ENCODE data around the gene NVL. TPM values are rescaled to one million over a fixed set of nuclear protein-coding genes. Genes with fewer than 3 reads are reported as not detected.
A peak's percentile ranks its signal among the peaks of the same experiment; 100 is the strongest.
"Not testable (repeated sequence)": the region's sequence is repeated elsewhere in the genome, so short reads cannot be mapped to it uniquely, and the experiment has no call there.

The NVL gene
- total and polyA plus RNA-seq, 3 experiments from 2014 or later = 23.0 to 46.5 (median 41.6) TPM

DNA sequence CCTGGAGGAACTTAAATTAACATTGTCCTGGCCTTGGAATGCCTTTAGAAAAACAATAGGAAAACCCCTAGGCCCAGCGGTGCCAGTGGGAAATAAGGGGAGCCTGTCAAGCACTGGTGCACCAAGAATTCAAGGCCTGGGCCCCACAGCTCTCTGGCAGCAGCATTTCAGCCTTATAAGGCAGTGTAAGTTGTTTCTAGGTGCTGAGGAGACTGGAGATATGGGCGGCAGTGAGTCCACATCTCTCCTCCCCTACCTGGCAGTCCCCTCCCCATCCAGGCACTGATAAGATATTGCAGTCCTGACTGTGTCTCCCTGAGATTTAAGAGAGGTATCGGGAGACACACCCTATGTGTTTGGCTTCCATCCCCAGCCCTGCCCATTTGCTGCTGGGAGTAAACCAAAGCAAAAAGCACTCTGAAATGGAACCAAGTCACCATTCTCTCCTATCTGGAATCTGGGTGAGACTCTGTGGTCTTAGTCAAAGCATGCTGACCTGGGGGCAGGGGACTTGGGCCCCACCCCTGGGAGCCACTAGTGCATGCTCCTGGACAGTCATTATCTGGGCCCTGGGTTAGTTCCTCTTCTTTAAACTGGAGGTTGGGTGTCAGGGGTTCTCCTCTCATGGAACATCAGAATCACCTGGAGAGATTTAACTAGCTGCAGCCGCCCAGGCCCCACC lies 116.4 kb downstream of the NVL start:
- Histone ChIP-seq H3K27ac (ENCODE audit: low read depth, low read length) (no peak overlapping the region), H3K36me3 (ENCODE audit: insufficient read depth, low read length) (no peaks in the 10 kb centered on the region), H3K27me3 (ENCODE audit: insufficient read depth, low read length, poor library complexity, severe bottlenecking) (no peaks in the 10 kb centered on the region), H3K4me1 (ENCODE audit: insufficient read depth, low read length) (no peaks in the 10 kb centered on the region), H3K9me3 (ENCODE audit: low read length) (no peaks in the 10 kb centered on the region), H3K4me3 (ENCODE audit: low read length) (no peak overlapping the region)
- Mint-ChIP-seq H3K27me3 (no peaks in the 10 kb centered on the region), H3K4me1 (no peaks in the 10 kb centered on the region), H3K27ac (no peak overlapping the region), H3K4me3 (no peak overlapping the region), H3K36me3 (no peaks in the 10 kb centered on the region), H3K9me3 (no peaks in the 10 kb centered on the region)
- ChIA-PET CTCF (no interaction called here), POLR2A (no interaction called here)
- DNase-seq = no peak

GRCh38 chr1:224212618-224213061 lies 117.3 kb downstream of the NVL start:
- H3K36me3 Mint-ChIP-seq = no peaks in the 10 kb centered on the region
- no peaks in the 10 kb centered on the region for H3K4me1 Mint-ChIP-seq
- no peak for DNase-seq
- no peak overlapping the region for H3K4me3 Mint-ChIP-seq
- no peaks in the 10 kb centered on the region for H3K27me3 ChIP-seq (ENCODE audit: insufficient read depth, low read length, poor library complexity, severe bottlenecking)
- no peak overlapping the region for H3K27ac Mint-ChIP-seq
- H3K4me1 ChIP-seq (ENCODE audit: insufficient read depth, low read length) = no peaks in the 10 kb centered on the region
- POLR2A ChIA-PET = no interaction called here
- CTCF ChIA-PET = no interaction called here
- no peaks in the 10 kb centered on the region for H3K9me3 ChIP-seq (ENCODE audit: low read length)
- H3K36me3 ChIP-seq (ENCODE audit: insufficient read depth, low read length) = no peaks in the 10 kb centered on the region
- no peak overlapping the region for H3K27ac ChIP-seq (ENCODE audit: low read depth, low read length)
- H3K27me3 Mint-ChIP-seq = no peaks in the 10 kb centered on the region
- no peaks in the 10 kb centered on the region for H3K9me3 Mint-ChIP-seq
- no peak overlapping the region for H3K4me3 ChIP-seq (ENCODE audit: low read length)

DNA sequence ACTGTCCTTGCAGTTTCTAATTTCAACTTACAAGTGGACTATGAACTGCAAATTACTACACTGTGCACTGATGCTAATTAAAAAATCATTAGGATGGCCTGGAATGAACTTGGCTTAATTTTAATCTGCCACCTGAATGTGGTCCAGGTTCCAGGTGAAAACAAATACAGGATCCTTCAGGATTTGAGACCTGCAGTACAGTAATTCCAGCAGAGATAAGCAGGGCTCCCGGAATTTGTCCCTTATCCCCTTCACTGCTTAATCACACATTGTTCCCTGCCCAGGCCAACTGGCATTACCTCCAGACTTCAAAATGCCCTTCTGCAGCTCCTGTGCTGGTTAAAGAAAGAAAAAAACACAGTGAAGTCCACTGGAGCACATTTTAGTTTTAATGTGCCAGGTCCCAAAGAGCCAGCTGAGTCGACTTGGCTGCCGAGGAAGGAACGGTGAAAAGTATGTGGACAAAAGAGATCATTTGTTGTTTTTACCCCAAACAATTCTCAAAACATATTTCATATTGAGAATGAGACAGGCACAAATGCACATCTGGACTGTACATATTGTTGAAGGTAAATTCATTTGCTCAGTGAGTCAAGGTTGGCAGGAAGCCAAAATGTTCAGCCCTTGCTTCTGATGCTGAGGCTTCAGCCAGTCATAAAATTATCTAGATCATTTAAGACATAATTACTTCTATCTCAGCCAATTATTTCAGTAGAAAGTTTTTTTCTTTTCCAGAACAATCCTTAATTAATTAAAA lies 118.6 kb downstream of the NVL start:
- ChIA-PET CTCF (no interaction called here), POLR2A (no interaction called here)
- Histone ChIP-seq H3K4me3 (ENCODE audit: low read length) (no peak overlapping the region), H3K27me3 (ENCODE audit: insufficient read depth, low read length, poor library complexity, severe bottlenecking) (no peaks in the 10 kb centered on the region), H3K36me3 (ENCODE audit: insufficient read depth, low read length) (no peaks in the 10 kb centered on the region), H3K9me3 (ENCODE audit: low read length) (no peaks in the 10 kb centered on the region), H3K4me1 (ENCODE audit: insufficient read depth, low read length) (no peaks in the 10 kb centered on the region), H3K27ac (ENCODE audit: low read depth, low read length) (no peak overlapping the region)
- Mint-ChIP-seq H3K4me3 (no peak overlapping the region), H3K27ac (peak overlapping the region in 1 of 8 donors; percentile 29), H3K36me3 (no peaks in the 10 kb centered on the region), H3K4me1 (no peaks in the 10 kb centered on the region), H3K27me3 (no peaks in the 10 kb centered on the region), H3K9me3 (no peaks in the 10 kb centered on the region)
- no peak for DNase-seq

- H3K36me3 Mint-ChIP-seq; H3K27me3 ChIP-seq (ENCODE audit: insufficient read depth, low read length, poor library complexity, severe bottlenecking); H3K9me3 Mint-ChIP-seq; H3K27ac ChIP-seq (ENCODE audit: low read depth, low read length); POLR2A ChIA-PET; H3K9me3 ChIP-seq (ENCODE audit: low read length); H3K4me3 ChIP-seq (ENCODE audit: low read length); H3K36me3 ChIP-seq (ENCODE audit: insufficient read depth, low read length); CTCF ChIA-PET; H3K27me3 Mint-ChIP-seq; DNase-seq: not testable (repeated sequence)
- peaks cover 10% of the 10 kb centered on the region for H3K4me1 ChIP-seq (ENCODE audit: insufficient read depth, low read length)
- Mint-ChIP-seq H3K4me3 (peak overlapping the region in 3 of 7 donors; percentile 13 to 75 (median 23)), H3K4me1 (peaks cover 10 to 13% (median 12%) of the 10 kb centered on the region in 3 donors), H3K27ac (peak overlapping the region in 5 of 8 donors; percentile 35 to 79 (median 70))
Measured at GRCh38 chr1:224205931-224206538, 123.9 kb downstream of the NVL start.

- H3K4me1 Mint-ChIP-seq = peaks cover 10 to 13% (median 12%) of the 10 kb centered on the region in 3 donors
- H3K36me3 Mint-ChIP-seq = no peaks in the 10 kb centered on the region
- H3K4me3 Mint-ChIP-seq = peak overlapping the region; percentile 13 to 75 (median 57)
- H3K9me3 Mint-ChIP-seq = no peaks in the 10 kb centered on the region
- H3K27ac Mint-ChIP-seq = peak overlapping the region in 7 of 8 donors; percentile 35 to 79 (median 70)
- H3K27me3 ChIP-seq (ENCODE audit: insufficient read depth, low read length, poor library complexity, severe bottlenecking) = no peaks in the 10 kb centered on the region
- H3K9me3 ChIP-seq (ENCODE audit: low read length) = no peaks in the 10 kb centered on the region
- ChIA-PET POLR2A (no interaction called here), CTCF (no interaction called here)
- no peak overlapping the region for H3K4me3 ChIP-seq (ENCODE audit: low read length)
- H3K4me1 ChIP-seq (ENCODE audit: insufficient read depth, low read length) = peaks cover 10% of the 10 kb centered on the region
- peak in 1 of 5 donors; percentile 10 for DNase-seq
- no peak overlapping the region for H3K27ac ChIP-seq (ENCODE audit: low read depth, low read length)
- H3K27me3 Mint-ChIP-seq = no peaks in the 10 kb centered on the region
- H3K36me3 ChIP-seq (ENCODE audit: insufficient read depth, low read length) = no peaks in the 10 kb centered on the region
Measured at GRCh38 chr1:224205438-224205840, 124.5 kb downstream of the NVL start.

DNA sequence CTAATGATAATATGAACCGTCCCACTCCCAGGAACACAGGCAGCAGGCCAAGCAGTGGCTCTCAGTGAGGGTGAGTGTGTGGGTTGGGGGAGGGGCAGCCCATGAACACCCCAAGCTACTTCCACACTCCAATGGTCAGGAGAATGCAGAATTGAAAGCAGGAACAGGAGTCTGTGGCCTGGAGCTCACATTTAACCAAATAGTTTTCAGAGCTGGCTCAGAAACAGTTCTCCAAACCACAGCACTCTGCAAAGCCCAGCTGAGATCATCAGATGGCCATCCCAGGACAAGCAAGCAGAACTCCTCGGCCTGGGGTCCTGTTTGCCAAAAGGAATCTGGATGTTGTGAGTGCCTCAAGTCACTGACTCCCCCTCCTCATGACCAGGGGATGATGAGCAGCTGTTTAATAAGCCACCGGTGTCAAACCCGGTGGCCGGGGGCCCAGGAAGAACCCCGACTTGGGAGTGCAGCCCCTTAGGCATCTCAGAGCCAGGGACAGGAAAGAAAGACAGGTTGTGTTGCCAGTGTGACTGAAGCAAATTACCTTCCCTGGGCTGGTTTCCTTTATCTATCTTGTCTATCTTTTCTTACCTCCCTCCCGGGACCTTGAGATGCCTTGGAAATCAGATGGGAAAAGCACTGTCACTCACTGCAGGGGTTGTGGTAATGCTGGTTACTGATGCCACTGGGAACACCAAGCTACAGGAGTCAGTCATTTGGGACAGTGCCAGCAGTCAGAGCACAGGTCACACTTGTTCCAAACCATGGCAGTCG lies 126.5 kb downstream of the NVL start:
- Mint-ChIP-seq H3K9me3 (no peaks in the 10 kb centered on the region), H3K4me3 (no peak overlapping the region), H3K27me3 (no peaks in the 10 kb centered on the region), H3K27ac (peak overlapping the region in 1 of 8 donors; percentile 23), H3K36me3 (no peaks in the 10 kb centered on the region), H3K4me1 (peaks cover 10 to 13% (median 12%) of the 10 kb centered on the region in 3 donors)
- no peaks in the 10 kb centered on the region for H3K9me3 ChIP-seq (ENCODE audit: low read length)
- no peaks in the 10 kb centered on the region for H3K36me3 ChIP-seq (ENCODE audit: insufficient read depth, low read length)
- no peak for DNase-seq
- H3K4me3 ChIP-seq (ENCODE audit: low read length) = no peak overlapping the region
- no peaks in the 10 kb centered on the region for H3K27me3 ChIP-seq (ENCODE audit: insufficient read depth, low read length, poor library complexity, severe bottlenecking)
- H3K27ac ChIP-seq (ENCODE audit: low read depth, low read length) = no peak overlapping the region
- ChIA-PET CTCF (no interaction called here), POLR2A (no interaction called here)
- peaks cover 10% of the 10 kb centered on the region for H3K4me1 ChIP-seq (ENCODE audit: insufficient read depth, low read length)

DNA sequence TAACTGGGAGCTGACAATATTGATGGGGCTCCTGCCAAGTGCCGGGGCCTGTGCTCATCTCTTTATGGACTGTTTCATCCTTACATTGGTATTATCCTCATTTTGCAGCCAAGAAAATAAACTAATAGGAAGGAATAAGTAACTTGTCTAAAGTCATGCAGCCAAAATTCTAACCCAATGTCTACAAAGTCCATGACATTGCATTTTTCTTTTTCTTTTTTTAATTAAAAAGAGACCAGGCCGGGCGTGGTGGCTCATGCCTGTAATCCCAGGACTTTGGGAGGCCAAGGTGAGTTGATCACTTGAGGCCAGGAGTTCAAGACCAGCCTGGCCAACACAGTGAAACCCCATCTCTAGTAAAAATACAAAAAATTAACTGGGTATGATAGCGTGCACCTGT lies 128.1 kb downstream of the NVL start:
- peaks cover 10% of the 10 kb centered on the region for H3K4me1 ChIP-seq (ENCODE audit: insufficient read depth, low read length)
- peak overlapping the region in 1 of 8 donors; percentile 57 for H3K27ac Mint-ChIP-seq
- CTCF ChIA-PET = no interaction called here

More for the DNA sequence above, 128.1 kb downstream of the NVL start:
- H3K36me3 Mint-ChIP-seq = no peaks in the 10 kb centered on the region
- POLR2A ChIA-PET = no interaction called here
- H3K4me1 Mint-ChIP-seq = peaks cover 10 to 13% (median 12%) of the 10 kb centered on the region in 3 donors
- DNase-seq = no peak
- no peaks in the 10 kb centered on the region for H3K27me3 Mint-ChIP-seq
- H3K9me3 Mint-ChIP-seq = no peaks in the 10 kb centered on the region
- Histone ChIP-seq H3K4me3 (ENCODE audit: low read length) (no peak overlapping the region), H3K27ac (ENCODE audit: low read depth, low read length) (no peak overlapping the region), H3K27me3 (ENCODE audit: insufficient read depth, low read length, poor library complexity, severe bottlenecking) (no peaks in the 10 kb centered on the region), H3K9me3 (ENCODE audit: low read length) (no peaks in the 10 kb centered on the region), H3K36me3 (ENCODE audit: insufficient read depth, low read length) (no peaks in the 10 kb centered on the region)
- no peak overlapping the region for H3K4me3 Mint-ChIP-seq
